Ectodermal cell (in vitro differentiated cells): ENCODE measurements around the gene RELB.
"Not testable (repeated sequence)": the region's sequence is repeated elsewhere in the genome, so short reads cannot be mapped to it uniquely, and the experiment has no call there.

ENCODE experiments used
- H3K27ac ChIP-seq: 2 replicates; pipeline ENCODE4 v1.7.0; 2013; ENCODE audit warnings: mild to moderate bottlenecking, low read depth, low read length; ENCODE audit not compliant: insufficient read depth, poor library complexity, severe bottlenecking
- H3K27me3 ChIP-seq: 2 replicates; pipeline ENCODE4 v1.7.0; 2013; ENCODE audit warnings: mild to moderate bottlenecking, low read length; ENCODE audit not compliant: insufficient read depth, control insufficient read depth, poor library complexity, severe bottlenecking
- H3K36me3 ChIP-seq: one replicate; pipeline ENCODE4 v1.7.0; 2013; ENCODE audit warnings: low read length; ENCODE audit not compliant: control insufficient read depth, insufficient read depth
- H3K4me1 ChIP-seq: one replicate; pipeline ENCODE4 v1.7.0; 2013; ENCODE audit warnings: low read length; ENCODE audit not compliant: control insufficient read depth, insufficient read depth
- H3K4me3 ChIP-seq: 2 replicates; pipeline ENCODE4 v1.7.0; 2013; ENCODE audit warnings: low read depth, low read length, control low read depth; ENCODE audit not compliant: insufficient read depth
- H3K9me3 ChIP-seq: 2 replicates; pipeline ENCODE4 v1.7.0; 2013; ENCODE audit warnings: mild to moderate bottlenecking, low read length, moderate library complexity; ENCODE audit not compliant: control insufficient read depth
- WGBS, 2 experiments: methylation state at CpG; one replicate each; pipeline ENCODE4 v1.1.7; 2013; ENCODE audit warnings: missing lambda C conversion rate in 2 of 2; 5-methylcytosine and 5-hydroxymethylcytosine counted together

Gene RELB

GRCh38 chr19:44999131-44999925 is 1.9 kb upstream of the RELB start:
- H3K4me3 ChIP-seq, H3K27ac ChIP-seq, H3K9me3 ChIP-seq, H3K4me1 ChIP-seq, H3K36me3 ChIP-seq, H3K27me3 ChIP-seq: not testable (repeated sequence)
- WGBS, 2 experiments: 86% methylated on average over 12 of the region's 12 CpGs

GRCh38 chr19:45000665-45001064 is 599 bp upstream of the RELB start:
- not testable (repeated sequence) for H3K27ac ChIP-seq, H3K36me3 ChIP-seq, H3K4me3 ChIP-seq, H3K4me1 ChIP-seq, H3K9me3 ChIP-seq, H3K27me3 ChIP-seq
- WGBS, 2 experiments: 85 to 86% methylated on average over 19 of the region's 19 CpGs

- no peaks in the 10 kb centered on the region for H3K4me1 ChIP-seq
- no peak overlapping the region for H3K4me3 ChIP-seq
- H3K9me3 ChIP-seq: no peaks in the 10 kb centered on the region
- H3K36me3 ChIP-seq: no peaks in the 10 kb centered on the region
- H3K27ac ChIP-seq: no peak overlapping the region
- 98% methylated on average over 2 of the region's 4 CpGs for whole genome bisulfite sequencing, 2 experiments
- H3K27me3 ChIP-seq: no peaks in the 10 kb centered on the region
Measured at GRCh38 chr19:45003485-45003884, 2.2 kb downstream of the RELB start.

DNA sequence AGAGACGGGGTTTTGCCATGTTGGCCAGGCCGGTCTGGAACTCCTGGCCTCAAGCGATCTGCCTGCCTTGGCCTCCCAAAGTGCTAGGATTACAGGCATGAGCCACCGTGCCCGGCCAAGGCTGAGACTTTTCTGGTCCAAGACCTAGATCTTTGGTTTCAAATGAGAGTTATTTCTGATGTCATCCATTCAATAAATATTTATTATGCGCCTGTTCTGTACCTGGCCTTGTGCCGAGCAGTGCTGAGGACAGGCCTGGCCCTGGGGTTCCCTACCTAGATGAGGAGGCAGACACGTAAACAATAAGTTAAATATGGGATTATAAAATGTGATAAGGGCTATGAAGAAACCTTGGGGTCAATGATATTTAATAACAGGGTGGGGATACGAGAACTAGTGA is 4.5 kb downstream of the RELB start:
- no peaks in the 10 kb centered on the region for H3K36me3 ChIP-seq
- H3K9me3 ChIP-seq: no peaks in the 10 kb centered on the region
- H3K27me3 ChIP-seq: no peaks in the 10 kb centered on the region
- WGBS, 2 experiments: 94 to 95% methylated on average over 9 of the region's 9 CpGs
- no peaks in the 10 kb centered on the region for H3K4me1 ChIP-seq
- no peak overlapping the region for H3K27ac ChIP-seq
- H3K4me3 ChIP-seq: no peak overlapping the region

DNA sequence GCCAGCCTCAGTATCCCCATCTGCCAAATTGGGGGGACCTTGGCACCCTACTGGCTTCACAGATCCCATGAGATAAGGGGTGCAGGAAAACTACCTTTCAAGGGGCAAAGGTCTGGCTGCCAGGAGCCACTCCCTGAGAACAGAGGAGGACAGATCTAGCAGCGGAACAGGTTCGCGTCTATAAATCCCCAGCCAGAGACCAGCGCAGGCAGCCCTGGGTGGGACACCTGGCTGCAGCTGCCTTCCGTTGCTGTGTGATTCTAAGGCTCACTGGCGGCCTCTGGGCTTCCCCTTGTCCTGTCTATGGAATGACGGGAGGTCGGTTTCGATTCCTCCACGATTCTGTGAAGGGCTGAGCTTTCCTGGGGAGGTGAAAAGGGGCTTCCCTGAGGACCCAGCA is 7.3 kb downstream of the RELB start:
- WGBS, 2 experiments: 82 to 88% methylated on average over 10 of the region's 10 CpGs
- Histone ChIP-seq H3K4me1 (no peaks in the 10 kb centered on the region), H3K27ac (no peak overlapping the region), H3K36me3 (no peaks in the 10 kb centered on the region), H3K4me3 (no peak overlapping the region), H3K9me3 (no peaks in the 10 kb centered on the region), H3K27me3 (no peaks in the 10 kb centered on the region)

- Histone ChIP-seq H3K9me3 (no peaks in the 10 kb centered on the region), H3K4me3 (no peak overlapping the region), H3K27me3 (no peaks in the 10 kb centered on the region), H3K36me3 (no peaks in the 10 kb centered on the region), H3K27ac (no peak overlapping the region), H3K4me1 (no peaks in the 10 kb centered on the region)
- 92 to 93% methylated on average over 9 of the region's 9 CpGs for WGBS, 2 experiments
Measured at GRCh38 chr19:45009625-45010255, 8.5 kb downstream of the RELB start.

DNA sequence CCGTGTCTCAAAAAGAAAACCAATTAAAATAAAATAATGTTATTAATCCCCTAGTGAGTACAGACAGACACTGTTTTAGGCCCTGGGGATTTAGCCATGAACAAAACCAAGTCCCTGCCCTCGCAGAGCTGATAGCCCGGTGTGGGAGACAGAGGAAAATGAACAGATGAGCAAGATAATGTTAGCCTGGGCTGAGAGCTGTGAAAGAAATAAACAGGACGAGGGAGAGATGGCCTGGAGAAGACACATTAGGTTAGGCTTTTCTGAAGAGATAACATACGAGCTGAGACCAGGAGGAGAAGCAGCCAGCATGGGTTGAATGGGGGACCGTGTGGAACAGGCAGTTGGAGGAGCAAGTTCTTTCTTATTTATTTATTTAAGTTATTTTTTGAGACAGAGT is 9.0 kb downstream of the RELB start:
- no peak overlapping the region for H3K27ac ChIP-seq
- H3K9me3 ChIP-seq: no peaks in the 10 kb centered on the region
- no peak overlapping the region for H3K4me3 ChIP-seq
- H3K4me1 ChIP-seq: no peaks in the 10 kb centered on the region
- H3K27me3 ChIP-seq: no peaks in the 10 kb centered on the region
- 92 to 95% methylated on average over 5 to 6 of the region's 6 CpGs for WGBS, 2 experiments
- H3K36me3 ChIP-seq: no peaks in the 10 kb centered on the region

DNA sequence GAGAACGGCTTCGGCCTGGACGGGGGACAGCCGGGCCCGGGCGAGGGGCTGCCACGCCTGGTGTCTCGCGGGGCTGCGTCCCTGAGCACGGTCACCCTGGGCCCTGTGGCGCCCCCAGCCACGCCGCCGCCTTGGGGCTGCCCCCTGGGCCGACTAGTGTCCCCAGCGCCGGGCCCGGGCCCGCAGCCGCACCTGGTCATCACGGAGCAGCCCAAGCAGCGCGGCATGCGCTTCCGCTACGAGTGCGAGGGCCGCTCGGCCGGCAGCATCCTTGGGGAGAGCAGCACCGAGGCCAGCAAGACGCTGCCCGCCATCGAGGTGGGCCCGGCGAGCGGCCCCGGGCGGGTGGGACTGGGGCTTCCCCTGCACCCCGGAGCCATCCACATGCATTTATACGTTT is 10.7 kb downstream of the RELB start:
- Histone ChIP-seq H3K9me3 (no peaks in the 10 kb centered on the region), H3K36me3 (no peaks in the 10 kb centered on the region), H3K4me1 (no peaks in the 10 kb centered on the region), H3K27me3 (no peaks in the 10 kb centered on the region), H3K4me3 (no peak overlapping the region), H3K27ac (no peak overlapping the region)
- WGBS, 2 experiments: 95 to 96% methylated on average over 42 of the region's 42 CpGs

DNA sequence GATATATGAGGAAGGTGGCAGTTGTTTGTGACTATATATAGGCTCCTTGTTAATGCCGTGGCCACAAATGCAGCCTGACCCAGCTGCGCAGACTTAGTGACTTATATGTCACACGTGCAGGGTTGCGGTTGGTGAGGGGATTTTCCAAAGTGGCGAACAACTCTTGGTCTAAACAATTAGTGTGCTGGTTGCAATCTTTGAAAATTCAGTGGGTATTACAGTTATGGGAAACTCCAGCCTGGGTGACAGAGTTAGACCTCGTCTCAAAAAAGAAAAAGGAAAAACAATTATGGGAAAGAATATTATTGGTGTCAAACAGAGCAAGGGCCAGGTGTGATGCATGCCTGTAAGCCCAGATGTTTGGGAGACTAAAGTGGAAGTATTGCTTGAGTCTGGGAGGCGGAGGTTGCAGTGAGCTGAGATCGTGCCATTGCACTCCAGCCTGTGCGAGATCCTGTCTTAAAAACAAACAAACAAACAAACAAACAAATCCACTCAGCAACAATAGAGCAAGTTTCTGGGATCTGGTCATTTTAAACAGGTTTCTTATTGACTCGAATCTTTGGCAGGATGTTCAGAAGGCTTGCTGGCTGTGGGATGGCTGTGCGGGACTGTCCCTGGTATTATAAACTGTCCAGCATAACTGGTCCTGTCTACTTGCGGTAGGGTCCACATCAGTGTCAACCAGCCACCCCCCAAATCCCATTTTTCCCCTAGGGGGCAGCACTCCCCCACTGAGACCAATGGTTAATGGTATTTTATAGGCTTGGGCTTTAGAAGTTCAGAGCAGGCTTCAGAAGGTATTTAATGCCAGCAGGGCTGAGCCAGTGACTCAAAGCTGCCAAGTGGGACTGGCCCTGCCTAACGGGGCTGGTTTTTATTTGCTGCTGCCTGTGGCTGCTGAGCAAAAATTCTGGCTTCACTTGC is 15.4 kb downstream of the RELB start:
- H3K27me3 ChIP-seq: no peaks in the 10 kb centered on the region
- no peaks in the 10 kb centered on the region for H3K9me3 ChIP-seq
- H3K36me3 ChIP-seq: no peaks in the 10 kb centered on the region
- no peak overlapping the region for H3K4me3 ChIP-seq
- H3K27ac ChIP-seq: no peak overlapping the region
- WGBS, 2 experiments: 81 to 85% methylated on average over 13 of the region's 13 CpGs
- no peaks in the 10 kb centered on the region for H3K4me1 ChIP-seq

DNA sequence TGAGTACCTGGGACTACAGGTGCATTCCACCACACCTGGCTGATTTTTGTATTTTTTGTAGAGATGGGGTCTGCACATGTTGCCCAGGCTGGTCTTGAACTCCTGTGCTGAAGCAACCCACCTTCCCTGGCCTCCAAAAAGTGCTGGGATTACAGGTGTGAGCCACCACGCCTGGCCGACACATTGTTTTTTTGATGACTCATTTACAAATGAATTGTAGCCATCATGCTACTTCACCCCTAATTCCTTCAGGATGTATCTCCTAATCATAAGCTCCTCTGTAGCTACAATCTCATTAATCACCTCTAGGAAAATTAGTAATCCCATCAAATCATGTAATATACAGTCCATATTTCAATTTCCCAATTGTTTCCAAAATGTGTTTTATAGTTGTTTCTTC is 17.9 kb downstream of the RELB start:
- no peaks in the 10 kb centered on the region for H3K9me3 ChIP-seq
- no peaks in the 10 kb centered on the region for H3K4me1 ChIP-seq
- no peak overlapping the region for H3K4me3 ChIP-seq
- 87 to 89% methylated on average over 2 of the region's 2 CpGs for WGBS, 2 experiments
- no peaks in the 10 kb centered on the region for H3K36me3 ChIP-seq
- H3K27me3 ChIP-seq: no peaks in the 10 kb centered on the region
- H3K27ac ChIP-seq: no peak overlapping the region
